ENCODE results near the gene ALX4. TPM values are rescaled to one million over a fixed set of nuclear protein-coding genes. Genes with fewer than 3 reads are reported as not detected.

The ALX4 gene
- total RNA-seq, 1 donor from 2014 or later = not detected

GRCh38 chr11:44318369-44318768, 8.4 kb upstream of the ALX4 start:
- TF ChIP-seq, protein P1, sequence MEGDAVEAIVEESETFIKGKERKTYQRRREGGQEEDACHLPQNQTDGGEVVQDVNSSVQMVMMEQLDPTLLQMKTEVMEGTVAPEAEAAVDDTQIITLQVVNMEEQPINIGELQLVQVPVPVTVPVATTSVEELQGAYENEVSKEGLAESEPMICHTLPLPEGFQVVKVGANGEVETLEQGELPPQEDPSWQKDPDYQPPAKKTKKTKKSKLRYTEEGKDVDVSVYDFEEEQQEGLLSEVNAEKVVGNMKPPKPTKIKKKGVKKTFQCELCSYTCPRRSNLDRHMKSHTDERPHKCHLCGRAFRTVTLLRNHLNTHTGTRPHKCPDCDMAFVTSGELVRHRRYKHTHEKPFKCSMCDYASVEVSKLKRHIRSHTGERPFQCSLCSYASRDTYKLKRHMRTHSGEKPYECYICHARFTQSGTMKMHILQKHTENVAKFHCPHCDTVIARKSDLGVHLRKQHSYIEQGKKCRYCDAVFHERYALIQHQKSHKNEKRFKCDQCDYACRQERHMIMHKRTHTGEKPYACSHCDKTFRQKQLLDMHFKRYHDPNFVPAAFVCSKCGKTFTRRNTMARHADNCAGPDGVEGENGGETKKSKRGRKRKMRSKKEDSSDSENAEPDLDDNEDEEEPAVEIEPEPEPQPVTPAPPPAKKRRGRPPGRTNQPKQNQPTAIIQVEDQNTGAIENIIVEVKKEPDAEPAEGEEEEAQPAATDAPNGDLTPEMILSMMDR (IDR thresholded peaks at IDR 0.05; ENCODE audit: unreplicated experiment) = no peak
- H3K36me3 Mint-ChIP-seq (ENCODE audit: low read depth, unreplicated experiment) = peaks cover 5% of the 10 kb centered on the region
- H3K4me1 Mint-ChIP-seq (ENCODE audit: unreplicated experiment) = peaks cover 25% of the 10 kb centered on the region
- H3K4me3 Mint-ChIP-seq (ENCODE audit: unreplicated experiment) = no peak overlapping the region
- H3K9me3 Mint-ChIP-seq (ENCODE audit: unreplicated experiment) = no peaks in the 10 kb centered on the region
- no peak overlapping the region for H3K27ac Mint-ChIP-seq (ENCODE audit: unreplicated experiment)
- DNase-seq (ENCODE audit: low spot score) = no peak
- peaks cover 45% of the 10 kb centered on the region for H3K27me3 Mint-ChIP-seq (ENCODE audit: unreplicated experiment)

GRCh38 chr11:44316659-44317240, 6.8 kb upstream of the ALX4 start:
- TF ChIP-seq, protein P1 (IDR thresholded peaks at IDR 0.05; ENCODE audit: unreplicated experiment) = no peak
- Mint-ChIP-seq H3K4me3 (ENCODE audit: unreplicated experiment) (no peak overlapping the region), H3K36me3 (ENCODE audit: low read depth, unreplicated experiment) (peaks cover 5% of the 10 kb centered on the region), H3K27me3 (ENCODE audit: unreplicated experiment) (peaks cover 53% of the 10 kb centered on the region), H3K4me1 (ENCODE audit: unreplicated experiment) (peaks cover 24% of the 10 kb centered on the region), H3K27ac (ENCODE audit: unreplicated experiment) (no peak overlapping the region), H3K9me3 (ENCODE audit: unreplicated experiment) (no peaks in the 10 kb centered on the region)
- DNase-seq (ENCODE audit: low spot score) = no peak

DNA sequence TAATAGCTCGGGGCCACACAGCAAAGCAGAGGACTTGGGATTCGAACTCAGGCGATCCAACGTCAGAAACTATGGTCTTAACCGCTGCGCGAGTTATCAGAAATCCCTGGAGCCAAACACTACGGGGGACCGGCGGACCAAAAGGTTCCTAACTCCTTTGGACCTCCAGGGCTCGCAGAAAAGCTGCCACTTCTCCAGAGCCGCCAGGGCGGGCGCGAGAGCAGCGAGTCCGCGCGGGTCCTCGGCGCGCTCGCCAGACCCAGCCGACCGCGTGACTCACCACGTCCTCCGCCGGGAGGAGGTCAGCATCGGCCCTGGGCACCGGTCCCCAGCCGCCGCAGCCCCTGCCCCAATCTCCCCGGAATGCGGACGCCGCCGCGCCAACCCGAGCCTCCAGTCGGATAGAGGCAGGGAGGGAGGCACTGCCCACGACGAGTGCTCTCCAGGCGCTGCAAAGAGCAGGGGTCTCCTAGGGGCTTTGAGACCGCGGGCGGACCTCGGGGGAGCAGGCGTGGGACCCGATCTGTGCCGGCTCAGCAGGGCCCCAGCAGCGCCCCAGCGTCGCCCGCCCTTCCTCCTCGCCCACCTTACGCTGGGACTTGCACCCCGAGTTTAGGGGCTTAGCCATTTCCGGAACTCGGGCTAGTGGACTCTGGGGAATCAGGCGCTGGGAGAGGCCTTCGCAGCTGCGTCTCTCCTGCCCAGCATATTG, 6.2 kb upstream of the ALX4 start:
- peaks cover 51% of the 10 kb centered on the region for H3K27me3 Mint-ChIP-seq (ENCODE audit: unreplicated experiment)
- H3K9me3 Mint-ChIP-seq (ENCODE audit: unreplicated experiment) = no peaks in the 10 kb centered on the region
- no peak overlapping the region for H3K27ac Mint-ChIP-seq (ENCODE audit: unreplicated experiment)
- H3K4me1 Mint-ChIP-seq (ENCODE audit: unreplicated experiment) = peaks cover 17% of the 10 kb centered on the region
- DNase-seq (ENCODE audit: low spot score) = no peak
- no peak overlapping the region for H3K4me3 Mint-ChIP-seq (ENCODE audit: unreplicated experiment)
- peaks cover 5% of the 10 kb centered on the region for H3K36me3 Mint-ChIP-seq (ENCODE audit: low read depth, unreplicated experiment)
- TF ChIP-seq, protein P1 (IDR thresholded peaks at IDR 0.05; ENCODE audit: unreplicated experiment) = no peak

DNA sequence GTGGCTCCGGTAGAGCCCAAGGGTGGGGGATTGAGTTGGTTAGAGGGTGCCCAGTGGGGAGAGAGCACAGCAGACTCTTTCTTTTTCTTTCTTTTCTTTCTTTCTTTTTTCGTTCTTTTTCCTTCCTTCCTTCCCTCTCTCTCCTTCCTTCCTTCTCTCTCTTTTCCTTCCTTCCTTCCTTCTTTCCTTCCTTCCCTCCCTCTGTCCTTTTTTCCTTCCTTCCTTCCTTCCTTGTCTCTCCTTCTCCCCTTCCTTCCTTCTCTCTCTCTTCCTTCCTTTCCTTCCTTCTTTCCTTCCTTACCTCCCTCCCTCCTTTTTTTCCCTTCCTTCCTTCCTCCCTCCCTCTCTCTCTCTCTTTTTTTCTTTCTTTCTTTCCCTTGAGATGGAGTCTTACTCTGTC, 4.8 kb upstream of the ALX4 start:
- H3K27me3 Mint-ChIP-seq (ENCODE audit: unreplicated experiment) = peaks cover 47% of the 10 kb centered on the region
- H3K4me3 Mint-ChIP-seq (ENCODE audit: unreplicated experiment) = no peak overlapping the region
- H3K9me3 Mint-ChIP-seq (ENCODE audit: unreplicated experiment) = no peaks in the 10 kb centered on the region
- H3K27ac Mint-ChIP-seq (ENCODE audit: unreplicated experiment) = no peak overlapping the region
- TF ChIP-seq, protein P1 (IDR thresholded peaks at IDR 0.05; ENCODE audit: unreplicated experiment) = no peak
- H3K36me3 Mint-ChIP-seq (ENCODE audit: low read depth, unreplicated experiment) = no peaks in the 10 kb centered on the region
- DNase-seq (ENCODE audit: low spot score) = no peak
- peaks cover 9% of the 10 kb centered on the region for H3K4me1 Mint-ChIP-seq (ENCODE audit: unreplicated experiment)

Measured in endothelial cell (in vitro differentiated cells).